Smooth muscle cell of the brain vasculature (primary cell): ENCODE data around the gene GSDME.
A peak's percentile ranks its signal among the peaks of the same experiment; 100 is the strongest.
"Not testable (repeated sequence)": the region's sequence is repeated elsewhere in the genome, so short reads cannot be mapped to it uniquely, and the experiment has no call there.

Experiments used
- DNase-seq: peaks from one replicate; pipeline ENCODE4 v3.0.0-alpha.2; 2012; ENCODE audit warnings: low read depth, low spot score

The GSDME gene

GRCh38 chr7:24757353-24758275 lies at the start of gene GSDME:
TSS of gene GSDME (minus strand) at chr7:24757464. CDS start at chr7:24749774, 7,690 bp downstream.
- DNase-seq, result no peak

- no peak for DNase-seq
Measured at GRCh38 chr7:24802300-24802699, 45.0 kb upstream of the GSDME start.

GRCh38 chr7:24801883-24802282 lies 44.6 kb upstream of the GSDME start:
- DNase-seq, result no peak

- DNase-seq, result no peak
Measured at GRCh38 chr7:24800667-24801066, 43.4 kb upstream of the GSDME start.

- no peak for DNase-seq
Measured at GRCh38 chr7:24800073-24800472, 42.8 kb upstream of the GSDME start.

- DNase-seq, result no peak
Measured at GRCh38 chr7:24799506-24799905, 42.2 kb upstream of the GSDME start.

- no peak for DNase-seq
Measured at GRCh38 chr7:24798261-24798660, 41.0 kb upstream of the GSDME start.

DNA sequence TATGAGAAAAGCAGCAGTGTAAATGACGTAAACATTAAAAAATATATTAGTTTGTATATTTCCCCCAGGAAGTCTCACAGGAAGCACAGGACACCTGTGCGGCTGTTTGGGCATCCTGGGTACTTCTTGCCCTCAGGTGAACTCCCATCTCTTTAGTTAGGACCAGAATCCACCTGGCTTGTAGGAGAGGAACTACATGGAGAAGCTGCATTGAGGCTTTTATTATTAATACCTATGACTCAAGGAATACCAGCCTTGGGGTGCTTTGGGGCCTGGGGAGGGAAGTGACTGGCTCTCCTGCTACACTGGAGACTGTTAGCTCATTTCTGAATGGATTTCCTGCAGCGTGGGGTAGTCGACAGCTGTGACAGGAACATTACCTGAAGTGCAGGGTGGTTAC lies 40.0 kb upstream of the GSDME start:
- DNase-seq, result no peak

DNA sequence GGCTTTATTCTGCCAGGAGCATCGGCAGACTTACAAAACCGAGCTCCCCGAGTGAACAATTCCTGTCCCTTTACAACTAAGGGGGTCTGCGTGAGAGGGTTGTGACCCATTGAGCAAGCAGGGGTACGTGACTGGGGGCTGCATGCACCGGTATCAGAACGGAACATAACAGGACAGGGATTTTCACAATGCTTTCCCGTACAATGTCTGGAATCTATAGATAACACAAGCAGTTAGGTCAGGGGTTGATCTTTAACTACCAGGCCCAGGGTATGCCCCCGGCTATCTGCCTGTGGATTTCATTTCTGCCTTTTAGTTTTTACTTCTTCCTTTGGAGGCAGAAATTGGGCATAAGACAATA lies 38.1 kb upstream of the GSDME start:
- DNase-seq, result no peak

GRCh38 chr7:24794751-24795406 lies 37.6 kb upstream of the GSDME start:
- DNase-seq, result not testable (repeated sequence)

DNA sequence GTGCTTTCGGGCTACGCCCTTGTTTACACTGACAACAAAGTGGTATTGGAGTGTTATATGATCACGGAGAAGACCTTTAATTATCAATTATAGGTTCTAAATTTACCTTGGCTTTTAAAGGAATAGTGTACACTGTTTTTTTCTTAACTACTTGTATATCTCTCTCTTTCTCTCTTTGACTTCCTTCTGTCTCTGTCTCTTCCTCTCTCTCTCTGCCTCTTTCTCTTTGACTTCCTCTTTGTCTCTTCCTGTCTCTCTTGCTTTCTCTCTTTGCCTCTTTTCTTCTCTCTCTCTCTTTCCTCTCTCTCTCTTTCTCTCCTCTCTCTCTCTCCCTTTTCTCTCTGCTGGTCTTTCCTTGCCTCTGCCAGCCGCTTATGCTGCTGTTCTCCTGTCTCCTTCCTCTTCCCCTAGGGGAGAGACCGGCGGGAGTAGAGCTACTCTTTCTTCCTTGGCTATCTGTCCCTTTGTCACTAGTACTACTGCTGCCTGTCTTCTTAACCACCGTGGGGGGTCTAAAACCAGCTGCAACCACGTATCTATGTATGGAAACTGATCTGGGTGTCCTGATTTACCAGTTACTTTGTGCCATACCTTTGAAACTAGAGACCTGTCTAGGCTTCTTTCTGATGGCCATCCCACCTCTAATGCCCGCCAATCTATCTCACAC lies 36.9 kb upstream of the GSDME start:
- DNase-seq, result no peak

- DNase-seq, result no peak
Measured at GRCh38 chr7:24788961-24789576, 31.8 kb upstream of the GSDME start.

DNA sequence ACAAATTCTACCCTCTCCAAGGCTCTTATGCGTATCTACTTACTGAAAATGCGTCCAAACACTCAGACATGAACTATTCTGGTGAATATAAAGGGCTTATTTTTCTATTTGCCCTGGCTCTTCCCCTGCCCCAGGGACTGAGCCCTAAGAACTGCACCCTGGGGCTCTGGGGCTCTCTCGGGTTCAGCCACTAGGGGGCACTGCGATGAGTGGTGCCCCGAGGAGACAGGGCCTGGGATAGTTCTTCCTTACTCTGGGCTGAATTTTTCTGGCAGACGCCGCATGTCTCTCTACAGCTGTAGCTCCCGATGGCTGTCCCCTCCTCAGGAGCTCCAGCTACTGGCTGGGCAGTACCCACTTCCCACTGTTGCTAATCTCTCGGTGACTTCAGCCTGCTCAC lies 30.8 kb upstream of the GSDME start:
- no peak for DNase-seq

GRCh38 chr7:24786941-24787340 lies 29.7 kb upstream of the GSDME start:
- peak; percentile 37 for DNase-seq

DNA sequence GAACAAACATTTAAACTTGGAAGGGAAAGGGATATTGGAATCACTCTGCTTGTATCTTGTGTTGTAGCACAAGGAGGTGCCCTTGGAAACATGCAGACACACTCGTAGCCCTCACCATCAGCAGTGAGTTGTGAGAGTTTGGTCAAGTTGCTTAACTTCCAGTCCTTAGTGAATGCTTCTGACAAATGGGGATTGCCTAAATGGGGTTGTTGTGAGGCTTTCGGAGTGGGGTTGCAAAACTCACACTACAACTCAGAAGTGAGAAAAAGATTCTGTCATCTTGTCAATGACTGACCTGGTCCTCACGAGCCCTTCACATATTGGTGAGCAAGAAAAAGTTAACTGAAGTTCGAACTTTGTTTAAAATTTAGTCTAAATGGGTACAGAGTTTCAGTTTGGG lies 29.0 kb upstream of the GSDME start:
- no peak for DNase-seq

DNA sequence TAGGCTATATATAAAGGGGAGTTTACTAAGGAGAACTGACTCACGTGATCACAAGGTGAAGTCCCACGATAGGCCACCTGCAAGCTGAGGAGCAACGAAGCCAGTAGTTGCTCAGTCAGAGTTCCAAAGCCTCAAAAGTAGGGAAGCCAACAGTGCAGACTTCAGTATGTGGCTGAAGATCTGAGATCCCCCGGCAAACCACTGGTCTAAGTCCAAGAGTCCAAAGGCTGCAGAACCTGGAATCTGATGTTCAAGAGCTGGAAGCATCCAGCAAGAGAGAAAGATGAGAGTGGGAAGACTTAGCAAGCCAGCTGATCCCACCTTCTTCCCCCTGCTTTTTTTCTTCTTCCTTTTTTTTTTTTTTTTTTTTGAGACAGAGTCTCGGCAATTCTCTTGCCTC lies 27.0 kb upstream of the GSDME start:
- no peak for DNase-seq

- DNase-seq, result no peak
Measured at GRCh38 chr7:24783698-24784097, 26.4 kb upstream of the GSDME start.

DNA sequence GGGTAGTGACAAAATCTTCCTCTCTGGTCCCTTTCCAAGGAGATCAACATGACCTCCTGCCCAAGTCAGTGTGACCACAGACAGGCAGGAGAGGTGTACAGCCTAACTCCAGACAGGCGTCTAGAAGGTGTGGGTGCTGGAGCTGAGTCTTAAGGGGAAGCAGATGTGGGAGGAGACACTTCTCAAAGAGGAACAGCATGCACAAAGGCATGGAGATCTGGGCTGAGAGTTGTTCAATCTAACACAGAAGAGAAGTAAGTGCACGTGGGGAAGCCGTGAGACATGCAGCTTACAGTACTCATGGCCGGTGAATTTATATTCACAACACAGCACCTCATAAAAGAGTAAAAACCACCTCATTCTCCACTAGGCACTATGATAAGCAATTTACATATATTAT lies 23.8 kb upstream of the GSDME start:
- no peak for DNase-seq

DNA sequence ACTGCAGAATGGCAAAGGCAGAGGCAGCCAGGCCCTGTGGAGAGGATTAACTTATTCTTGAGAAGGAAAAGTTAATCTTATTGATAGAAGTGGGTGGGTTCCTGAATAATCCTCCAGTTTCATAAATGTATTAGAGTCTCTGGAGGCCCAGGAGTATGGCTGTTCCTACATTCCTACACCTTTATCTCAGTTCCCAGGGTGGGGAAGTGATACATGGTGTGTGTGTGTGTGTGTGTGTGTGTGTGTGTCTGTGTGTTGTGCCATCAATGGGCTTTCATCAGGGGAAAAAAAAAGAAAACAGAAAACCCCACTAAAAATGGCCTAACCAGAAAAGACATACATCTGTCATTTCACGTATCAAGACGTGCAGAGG lies 22.0 kb upstream of the GSDME start:
- DNase-seq, result no peak

- DNase-seq, result no peak
Measured at GRCh38 chr7:24778543-24779282, 21.4 kb upstream of the GSDME start.

- DNase-seq, result no peak
Measured at GRCh38 chr7:24777806-24778205, 20.5 kb upstream of the GSDME start.
